ENCODE results near the gene DVL2.

GRCh38 chr17:7216242-7217112 lies 17.8 kb downstream of the DVL2 start:
- TF ChIP-seq CTCF (IDR thresholded peaks at IDR 0.05; ENCODE audit: insufficient read depth, low read length) (no peak), SPI1 (IDR thresholded peaks at IDR 0.05; ENCODE audit: borderline replicate concordance, low read depth) (no peak), REST (IDR thresholded peaks at IDR 0.05; ENCODE audit: insufficient replicate concordance, low read depth) (no peak), POLR2AphosphoS5 (IDR thresholded peaks at IDR 0.05; ENCODE audit: low read depth) (no peak), GABPA (IDR thresholded peaks at IDR 0.05; ENCODE audit: low read depth) (no peak)

All from HL-60 (cell line).